ENCODE measurements around the gene SDK2.

DNA sequence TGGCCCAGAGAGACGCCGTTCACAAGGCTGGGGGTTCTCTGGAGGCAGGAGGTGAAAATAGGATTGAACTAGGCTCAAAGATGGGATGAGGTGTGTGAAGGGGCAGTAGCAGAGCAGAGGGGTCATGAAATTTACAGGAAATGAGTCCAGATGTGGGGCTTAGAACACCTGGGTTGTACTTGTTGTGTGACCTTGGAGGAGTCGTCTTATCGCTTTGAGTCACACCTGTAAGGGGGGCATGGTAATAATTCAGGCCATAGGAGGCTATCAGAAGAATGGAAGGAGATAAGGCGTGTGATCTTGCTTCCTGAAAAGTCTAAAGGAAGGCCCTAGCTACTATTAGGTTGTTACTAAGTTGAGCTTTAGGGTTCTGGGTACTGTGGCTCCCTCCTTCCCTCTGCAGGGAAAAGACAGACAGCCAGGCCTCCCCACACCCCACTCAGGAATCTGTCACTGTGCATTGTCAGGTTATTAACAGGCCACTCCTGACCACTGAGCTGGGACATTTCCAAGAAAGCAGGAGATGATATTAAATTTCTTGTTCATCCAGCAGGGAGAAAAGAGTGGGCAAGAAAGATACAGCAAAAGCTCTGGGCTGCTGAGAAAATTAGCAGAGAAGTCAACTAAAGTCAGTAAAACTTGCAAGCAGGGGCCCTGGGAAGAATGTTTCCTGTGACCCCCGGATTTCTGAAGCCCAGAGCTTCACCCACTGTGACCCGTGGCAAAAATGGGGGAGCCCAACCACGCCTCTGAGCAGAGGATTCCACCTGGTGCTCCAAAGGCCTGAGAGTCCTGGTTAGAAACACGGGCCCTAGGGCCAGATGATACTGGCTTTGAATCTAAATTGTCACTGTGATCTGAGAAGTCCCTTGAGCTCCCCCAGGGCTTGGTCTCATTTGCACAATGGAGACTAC is 326.5 kb downstream of the SDK2 start:
- TF ChIP-seq, protein P1, sequence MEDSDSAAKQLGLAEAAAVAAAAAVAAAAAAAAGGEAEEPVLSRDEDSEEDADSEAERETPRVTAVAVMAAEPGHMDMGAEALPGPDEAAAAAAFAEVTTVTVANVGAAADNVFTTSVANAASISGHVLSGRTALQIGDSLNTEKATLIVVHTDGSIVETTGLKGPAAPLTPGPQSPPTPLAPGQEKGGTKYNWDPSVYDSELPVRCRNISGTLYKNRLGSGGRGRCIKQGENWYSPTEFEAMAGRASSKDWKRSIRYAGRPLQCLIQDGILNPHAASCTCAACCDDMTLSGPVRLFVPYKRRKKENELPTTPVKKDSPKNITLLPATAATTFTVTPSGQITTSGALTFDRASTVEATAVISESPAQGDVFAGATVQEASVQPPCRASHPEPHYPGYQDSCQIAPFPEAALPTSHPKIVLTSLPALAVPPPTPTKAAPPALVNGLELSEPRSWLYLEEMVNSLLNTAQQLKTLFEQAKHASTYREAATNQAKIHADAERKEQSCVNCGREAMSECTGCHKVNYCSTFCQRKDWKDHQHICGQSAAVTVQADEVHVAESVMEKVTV (CRISPR knock-in tag; IDR thresholded peaks at IDR 0.05) = no peak
- TF ChIP-seq ZC3H8 (IDR thresholded peaks at IDR 0.05) (no peak), FOXM1 (IDR thresholded peaks at IDR 0.05; ENCODE audit: low read depth) (no peak), FOXM1 (CRISPR knock-in tag; IDR thresholded peaks at IDR 0.05; ENCODE audit: low read depth) (no peak), ZEB2 (IDR thresholded peaks at IDR 0.05) (peak; percentile 56; the same call in 1 of the 2 replicates)
- TF ChIP-seq, protein P2, sequence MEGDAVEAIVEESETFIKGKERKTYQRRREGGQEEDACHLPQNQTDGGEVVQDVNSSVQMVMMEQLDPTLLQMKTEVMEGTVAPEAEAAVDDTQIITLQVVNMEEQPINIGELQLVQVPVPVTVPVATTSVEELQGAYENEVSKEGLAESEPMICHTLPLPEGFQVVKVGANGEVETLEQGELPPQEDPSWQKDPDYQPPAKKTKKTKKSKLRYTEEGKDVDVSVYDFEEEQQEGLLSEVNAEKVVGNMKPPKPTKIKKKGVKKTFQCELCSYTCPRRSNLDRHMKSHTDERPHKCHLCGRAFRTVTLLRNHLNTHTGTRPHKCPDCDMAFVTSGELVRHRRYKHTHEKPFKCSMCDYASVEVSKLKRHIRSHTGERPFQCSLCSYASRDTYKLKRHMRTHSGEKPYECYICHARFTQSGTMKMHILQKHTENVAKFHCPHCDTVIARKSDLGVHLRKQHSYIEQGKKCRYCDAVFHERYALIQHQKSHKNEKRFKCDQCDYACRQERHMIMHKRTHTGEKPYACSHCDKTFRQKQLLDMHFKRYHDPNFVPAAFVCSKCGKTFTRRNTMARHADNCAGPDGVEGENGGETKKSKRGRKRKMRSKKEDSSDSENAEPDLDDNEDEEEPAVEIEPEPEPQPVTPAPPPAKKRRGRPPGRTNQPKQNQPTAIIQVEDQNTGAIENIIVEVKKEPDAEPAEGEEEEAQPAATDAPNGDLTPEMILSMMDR (IDR thresholded peaks at IDR 0.05 in 2 of 3, conservative IDR thresholded peaks at IDR 0.05 in 1 of 3; ENCODE audit: insufficient read depth in 2 of 3, low read depth in 1 of 3, low read length in 3 of 3) = no peak

Data from K562 (cell line).